ENCODE results near the gene JAZF1.

- TF ChIP-seq JUND (IDR thresholded peaks at IDR 0.05; ENCODE audit: low read depth, low read length) = no peak
- no peak for TF ChIP-seq ZNF622 (IDR thresholded peaks at IDR 0.05)
- TF ChIP-seq ZSCAN29 (IDR thresholded peaks at IDR 0.05) = no peak
- TF ChIP-seq CUX1 (IDR thresholded peaks at IDR 0.05; ENCODE audit: insufficient replicate concordance, low read depth, low read length) = no peak
- no peak for TF ChIP-seq E2F4 (IDR thresholded peaks at IDR 0.05; ENCODE audit: low read depth, low read length)
- TF ChIP-seq FOS (IDR thresholded peaks at IDR 0.05; ENCODE audit: borderline replicate concordance, extremely low read depth, insufficient read length) = no peak
- TF ChIP-seq CTCF (IDR thresholded peaks at IDR 0.05 in 2 of 3, conservative IDR thresholded peaks at IDR 0.05 in 1 of 3; ENCODE audit: control insufficient read depth in 2 of 3, extremely low read depth in 1 of 3, insufficient read depth in 1 of 3, low read depth in 3 of 3, low read length in 3 of 3) = no peak
- no peak for TF ChIP-seq CBX5 (IDR thresholded peaks at IDR 0.05; ENCODE audit: low read depth)
- no peak for TF ChIP-seq ESRRA (IDR thresholded peaks at IDR 0.05; ENCODE audit: low read length)
- no peak for TF ChIP-seq RB1 (IDR thresholded peaks at IDR 0.05; ENCODE audit: borderline replicate concordance)
- TF ChIP-seq HDAC2 (IDR thresholded peaks at IDR 0.05) = no peak
- no peak for TF ChIP-seq ATF2 (IDR thresholded peaks at IDR 0.05; ENCODE audit: low read length)
These were observed 137.9 kb downstream of the JAZF1 start for GRCh38 chr7:28042721-28043120.
